WI38 (cell line): ENCODE results near the gene NRXN2.

ENCODE experiments used
- H3K4me3 ChIP-seq: 2 replicates; pipeline ENCODE4 v1.5.1; 2011; ENCODE audit warnings: low read depth, mild to moderate bottlenecking, control low read depth, low read length
- CTCF ChIP-seq: IDR thresholded peaks from 2 replicates; pipeline ENCODE4 v1.5.1; 2012; ENCODE audit warnings: low read depth, mild to moderate bottlenecking, control low read depth, low read length

NRXN2 gene

GRCh38 chr11:64638018-64638665, 84.9 kb downstream of the NRXN2 start:
- TF ChIP-seq CTCF, result no peak
- H3K4me3 ChIP-seq, result no peak overlapping the region

- TF ChIP-seq CTCF, result no peak
- no peak overlapping the region for H3K4me3 ChIP-seq
These were observed 85.5 kb downstream of the NRXN2 start for GRCh38 chr11:64637334-64638017.

GRCh38 chr11:64633555-64634159, 89.3 kb downstream of the NRXN2 start:
- no peak for TF ChIP-seq CTCF
- H3K4me3 ChIP-seq, result no peak overlapping the region

GRCh38 chr11:64632654-64633053, 90.3 kb downstream of the NRXN2 start:
- no peak overlapping the region for H3K4me3 ChIP-seq
- no peak for TF ChIP-seq CTCF

GRCh38 chr11:64632237-64632636, 90.8 kb downstream of the NRXN2 start:
- no peak for TF ChIP-seq CTCF
- H3K4me3 ChIP-seq, result no peak overlapping the region

- H3K4me3 ChIP-seq, result no peak overlapping the region
- no peak for TF ChIP-seq CTCF
These were observed 91.3 kb downstream of the NRXN2 start for GRCh38 chr11:64631675-64632074.
